Suprapubic skin (tissue), 4 donors: ENCODE results near the gene SLC35B1. TPM values are rescaled to one million over a fixed set of nuclear protein-coding genes. Genes with fewer than 3 reads are reported as not detected.

Source experiments
- DNase-seq, 2 donors: peaks; one replicate each; pipeline ENCODE4 v3.0.0-alpha.2; 2019; ENCODE audit warnings: low spot score in 2 of 2
- H3K27ac ChIP-seq: fragments of 200-600 bp; sonication (generic); one replicate; pipeline ENCODE4 v1.5.1; 2019
- H3K27me3 ChIP-seq: fragments of 200-600 bp; sonication (generic); one replicate; pipeline ENCODE4 v1.5.1; 2019
- H3K36me3 ChIP-seq: fragments of 200-600 bp; sonication (generic); one replicate; pipeline ENCODE4 v1.5.1; 2019
- H3K4me1 ChIP-seq: fragments of 200-600 bp; sonication (generic); one replicate; pipeline ENCODE4 v1.5.1; 2019
- H3K4me3 ChIP-seq: fragments of 200-600 bp; sonication (generic); one replicate; pipeline ENCODE4 v1.5.1; 2019; ENCODE audit warnings: mild to moderate bottlenecking
- H3K9me3 ChIP-seq: fragments of 200-600 bp; sonication (generic); one replicate; pipeline ENCODE4 v1.5.1; 2019
- EP300 ChIP-seq: sonication (generic); formaldehyde crosslinking; IDR thresholded peaks from one replicate; pipeline ENCODE4 v1.6.1; 2017; ENCODE audit warnings: antibody characterized with exemption
- POLR2A ChIP-seq, 2 donors: fragments of 450-650 bp; IDR thresholded peaks; one replicate each; pipeline ENCODE4 v1.6.1; 2017; ENCODE audit warnings: antibody characterized with exemption in 2 of 2, mild to moderate bottlenecking in 2 of 2, moderate library complexity in 2 of 2
- POLR2AphosphoS5 ChIP-seq, 3 donors: sonication (generic); formaldehyde crosslinking; IDR thresholded peaks; one replicate each; pipeline ENCODE4 v1.6.1; 2017; ENCODE audit warnings: antibody characterized with exemption in 3 of 3
- WGBS: methylation state at CpG from one replicate; pipeline ENCODE4 v1.1.5; 2018; 5-methylcytosine and 5-hydroxymethylcytosine counted together
- total RNA-seq, 4 donors: library from RNA; depleted of rRNA; stranded (reverse); fragments of >200 nt; gene quantifications; one replicate each; pipeline ENCODE4 v1.1.0, GENCODE V29; 2016
- TF ChIP-seq, protein P1 (sequence below), 2 donors: fragments of 200-600 bp in 1 of 2; fragments of 450-650 bp in 1 of 2; sonication (generic) in 1 of 2; IDR thresholded peaks; one replicate each; pipeline ENCODE4 v1.5.1; 2016 to 2019; ENCODE audit warnings: antibody characterized with exemption in 2 of 2, mild to moderate bottlenecking in 1 of 2, moderate library complexity in 1 of 2

Gene SLC35B1
- total RNA-seq, 4 donors from 2014 or later, result 28.8 to 42.9 (median 37.6) TPM

DNA sequence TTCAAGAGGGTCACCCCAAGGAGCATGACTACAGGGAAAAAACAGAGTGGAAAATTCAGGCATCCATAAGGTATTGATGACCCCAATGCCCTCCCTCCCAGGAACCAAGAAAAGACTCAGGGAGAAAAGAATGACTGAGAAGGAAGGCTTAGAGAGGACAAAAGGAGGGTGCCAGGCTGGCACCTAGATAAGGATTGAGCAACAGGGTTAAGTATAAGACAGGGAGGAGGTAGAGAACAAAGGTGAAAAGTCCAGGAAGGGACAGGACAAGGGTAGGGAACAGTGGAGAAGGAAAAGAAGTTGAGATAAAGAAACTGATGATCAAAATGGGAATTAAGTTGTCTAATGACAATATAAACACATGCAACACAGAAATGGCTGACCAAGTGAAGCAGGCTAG is 2.5 kb downstream of the SLC35B1 start:
- H3K27me3 ChIP-seq, result no peaks in the 10 kb centered on the region
- DNase-seq, result no peak
- TF ChIP-seq EP300 (no peak), POLR2AphosphoS5 (IDR thresholded peaks at IDR 0.05) (no peak), POLR2A (IDR thresholded peaks at IDR 0.05) (no peak)
- TF ChIP-seq, protein P1, sequence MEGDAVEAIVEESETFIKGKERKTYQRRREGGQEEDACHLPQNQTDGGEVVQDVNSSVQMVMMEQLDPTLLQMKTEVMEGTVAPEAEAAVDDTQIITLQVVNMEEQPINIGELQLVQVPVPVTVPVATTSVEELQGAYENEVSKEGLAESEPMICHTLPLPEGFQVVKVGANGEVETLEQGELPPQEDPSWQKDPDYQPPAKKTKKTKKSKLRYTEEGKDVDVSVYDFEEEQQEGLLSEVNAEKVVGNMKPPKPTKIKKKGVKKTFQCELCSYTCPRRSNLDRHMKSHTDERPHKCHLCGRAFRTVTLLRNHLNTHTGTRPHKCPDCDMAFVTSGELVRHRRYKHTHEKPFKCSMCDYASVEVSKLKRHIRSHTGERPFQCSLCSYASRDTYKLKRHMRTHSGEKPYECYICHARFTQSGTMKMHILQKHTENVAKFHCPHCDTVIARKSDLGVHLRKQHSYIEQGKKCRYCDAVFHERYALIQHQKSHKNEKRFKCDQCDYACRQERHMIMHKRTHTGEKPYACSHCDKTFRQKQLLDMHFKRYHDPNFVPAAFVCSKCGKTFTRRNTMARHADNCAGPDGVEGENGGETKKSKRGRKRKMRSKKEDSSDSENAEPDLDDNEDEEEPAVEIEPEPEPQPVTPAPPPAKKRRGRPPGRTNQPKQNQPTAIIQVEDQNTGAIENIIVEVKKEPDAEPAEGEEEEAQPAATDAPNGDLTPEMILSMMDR (IDR thresholded peaks at IDR 0.05), result no peak
- H3K4me1 ChIP-seq, result peaks cover 27% of the 10 kb centered on the region
- no peak overlapping the region for H3K27ac ChIP-seq
- H3K9me3 ChIP-seq, result no peaks in the 10 kb centered on the region
- H3K4me3 ChIP-seq, result no peak overlapping the region
- H3K36me3 ChIP-seq, result peaks cover 56% of the 10 kb centered on the region

DNA sequence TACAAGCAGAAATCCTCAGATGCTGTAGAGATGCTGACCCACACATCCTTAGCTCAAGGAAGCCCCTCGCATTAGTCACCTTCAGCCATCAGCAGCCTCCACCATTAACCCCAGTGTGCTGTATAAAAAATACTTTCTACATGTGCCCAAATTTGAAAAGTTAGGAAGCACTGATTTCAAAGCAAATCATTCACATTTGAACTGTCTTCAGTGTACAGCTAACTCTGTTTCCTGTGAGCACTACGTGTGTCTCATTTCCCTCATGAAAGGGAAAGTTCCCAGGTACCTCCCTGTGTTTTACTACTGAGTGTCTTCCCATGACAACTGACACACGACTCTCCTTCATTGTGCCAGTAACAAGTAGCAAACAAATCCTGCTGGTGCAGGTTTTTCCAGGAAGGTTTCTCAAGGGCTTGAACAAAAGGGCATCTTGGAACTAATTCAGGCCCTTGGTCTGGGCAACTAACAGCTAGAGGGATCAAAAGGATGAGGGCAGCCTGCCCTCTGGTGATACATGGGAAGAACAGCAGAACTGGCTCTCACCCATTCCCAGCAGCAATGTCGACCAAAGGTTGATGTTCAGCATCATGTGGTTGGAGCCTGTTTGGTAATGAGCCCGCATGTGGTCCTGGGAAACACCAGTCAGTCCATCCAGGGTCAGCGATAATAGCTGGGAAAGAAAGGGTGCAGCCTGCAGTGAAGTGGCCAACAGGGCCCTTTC is 4.0 kb downstream of the SLC35B1 start:
- peaks cover 21% of the 10 kb centered on the region for H3K4me1 ChIP-seq
- no peak overlapping the region for H3K4me3 ChIP-seq
- H3K27me3 ChIP-seq, result no peaks in the 10 kb centered on the region
- no peak overlapping the region for H3K27ac ChIP-seq
- DNase-seq, result no peak
- 52% methylated on average over 6 of the region's 6 CpGs for WGBS
- peaks cover 66% of the 10 kb centered on the region for H3K36me3 ChIP-seq
- no peaks in the 10 kb centered on the region for H3K9me3 ChIP-seq
- no peak for TF ChIP-seq EP300
- TF ChIP-seq, protein P1 (IDR thresholded peaks at IDR 0.05), result peak in 1 of 2 donors; percentile 38

DNA sequence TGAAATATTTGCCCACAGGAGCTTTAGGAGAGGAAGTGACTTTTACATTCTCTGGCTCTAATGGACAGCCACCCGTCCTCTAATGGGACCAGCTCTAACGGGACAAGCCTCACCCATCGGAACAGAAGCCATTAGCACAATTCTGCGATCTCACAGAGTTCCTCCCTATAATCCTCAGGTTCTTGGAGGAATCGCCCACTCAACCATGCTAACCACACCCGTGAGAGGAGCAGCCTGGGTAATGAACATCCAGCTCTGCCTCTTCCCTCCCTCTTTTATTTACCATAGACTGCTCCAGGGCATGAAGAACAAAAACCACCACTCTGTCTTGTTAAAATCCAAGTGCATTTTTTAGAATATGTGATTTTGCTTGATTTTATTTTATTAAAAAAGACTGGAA is 6.8 kb downstream of the SLC35B1 start:
- DNase-seq, result no peak

DNA sequence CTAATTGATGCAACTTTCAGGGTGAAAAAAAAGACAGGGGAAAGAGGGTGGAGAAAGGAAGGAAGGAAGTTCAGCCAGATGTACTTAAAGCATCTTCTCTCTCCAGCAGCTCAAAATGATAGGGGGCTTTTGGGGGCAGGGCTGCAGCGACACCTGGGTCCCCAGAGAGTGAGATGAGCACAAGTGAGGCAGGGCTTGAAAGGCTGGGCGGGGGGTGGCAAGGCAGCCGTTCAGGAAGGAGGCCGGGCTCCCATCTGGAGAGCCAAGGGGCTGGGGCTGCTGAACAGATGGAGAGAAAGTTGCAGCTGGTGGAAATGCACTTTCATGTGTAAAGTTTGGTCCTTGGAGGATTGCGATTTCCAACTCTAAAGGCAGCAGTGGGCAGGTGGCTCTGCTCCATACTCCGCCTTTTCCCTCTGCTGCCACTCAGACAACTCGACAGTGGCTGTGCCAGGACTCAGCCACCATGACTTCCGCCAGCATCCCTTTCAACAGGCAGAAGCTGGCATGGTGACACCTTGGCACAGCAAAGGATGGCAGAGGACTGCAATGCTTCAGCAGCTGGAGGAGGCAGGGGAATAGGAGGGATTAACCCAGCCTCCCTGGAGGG is 7.7 kb downstream of the SLC35B1 start:
- peaks cover 58% of the 10 kb centered on the region for H3K36me3 ChIP-seq
- peaks cover 7% of the 10 kb centered on the region for H3K4me1 ChIP-seq
- no peak overlapping the region for H3K27ac ChIP-seq
- WGBS, result 66% methylated on average over 8 of the region's 8 CpGs
- no peak overlapping the region for H3K4me3 ChIP-seq
- H3K27me3 ChIP-seq, result no peaks in the 10 kb centered on the region
- H3K9me3 ChIP-seq, result no peaks in the 10 kb centered on the region
- no peak for DNase-seq
- TF ChIP-seq POLR2A (IDR thresholded peaks at IDR 0.05), result no peak
- TF ChIP-seq EP300, result no peak
- TF ChIP-seq POLR2AphosphoS5 (IDR thresholded peaks at IDR 0.05), result no peak
- TF ChIP-seq, protein P1 (IDR thresholded peaks at IDR 0.05), result no peak

More for the DNA sequence above, 6.8 kb downstream of the SLC35B1 start:
- H3K4me3 ChIP-seq, result no peak overlapping the region
- no peak for TF ChIP-seq EP300
- TF ChIP-seq, protein P1 (IDR thresholded peaks at IDR 0.05), result no peak
- no peak for TF ChIP-seq POLR2A (IDR thresholded peaks at IDR 0.05)
- TF ChIP-seq POLR2AphosphoS5 (IDR thresholded peaks at IDR 0.05), result no peak
- peaks cover 3% of the 10 kb centered on the region for H3K4me1 ChIP-seq
- H3K36me3 ChIP-seq, result peaks cover 66% of the 10 kb centered on the region
- H3K27ac ChIP-seq, result no peak overlapping the region
- H3K9me3 ChIP-seq, result no peaks in the 10 kb centered on the region
- 61% methylated on average over 6 of the region's 6 CpGs for WGBS
- H3K27me3 ChIP-seq, result no peaks in the 10 kb centered on the region

DNA sequence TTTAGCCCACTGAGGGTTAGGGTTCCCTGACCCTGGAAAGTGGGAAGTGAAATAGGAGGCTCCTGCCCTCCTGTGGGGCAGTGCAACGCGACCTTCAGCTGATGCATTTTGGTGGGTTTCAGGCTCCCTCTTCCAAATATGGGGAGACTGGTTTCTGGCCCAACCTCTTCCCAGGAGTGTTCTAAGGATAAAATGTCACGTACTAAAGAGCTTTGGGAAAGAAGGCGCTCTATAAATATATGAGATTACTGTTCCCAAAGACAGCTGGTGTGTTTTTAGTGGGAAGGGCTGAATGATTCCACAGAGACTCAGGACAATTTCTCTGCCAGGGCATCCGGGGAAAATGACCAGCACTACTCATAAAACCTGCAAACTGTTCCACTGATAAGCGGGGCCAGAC is 9.8 kb downstream of the SLC35B1 start:
- peaks cover 37% of the 10 kb centered on the region for H3K36me3 ChIP-seq
- H3K9me3 ChIP-seq, result no peaks in the 10 kb centered on the region
- H3K27ac ChIP-seq, result no peak overlapping the region
- no peak for DNase-seq
- no peak overlapping the region for H3K4me3 ChIP-seq
- H3K27me3 ChIP-seq, result no peaks in the 10 kb centered on the region
- H3K4me1 ChIP-seq, result peaks cover 8% of the 10 kb centered on the region
- WGBS, result 64% methylated on average over 6 of the region's 6 CpGs
- no peak for TF ChIP-seq EP300
- no peak for TF ChIP-seq POLR2AphosphoS5 (IDR thresholded peaks at IDR 0.05)
- TF ChIP-seq, protein P1 (IDR thresholded peaks at IDR 0.05), result no peak
- TF ChIP-seq POLR2A (IDR thresholded peaks at IDR 0.05), result no peak
